GM10266 (cell line): ENCODE results near the gene SPHKAP.

Experiments used
- DNase-seq: peaks from one replicate; pipeline ENCODE4 v3.0.0; 2012; ENCODE audit errors: extremely low spot score
- CTCF ChIP-seq: IDR thresholded peaks from 2 replicates; pipeline ENCODE4 v1.5.1; 2012; ENCODE audit warnings: mild to moderate bottlenecking, low read depth; ENCODE audit not compliant: control insufficient read depth, insufficient read depth; ENCODE audit errors: missing control alignments

The SPHKAP gene

GRCh38 chr2:228059735-228060134, 121.8 kb downstream of the SPHKAP start:
- TF ChIP-seq CTCF, result no peak

GRCh38 chr2:228056293-228057097, 125.0 kb downstream of the SPHKAP start:
- no peak for DNase-seq
- TF ChIP-seq CTCF, result no peak

More at GRCh38 chr2:228059735-228060134, 121.8 kb downstream of the SPHKAP start:
- DNase-seq, result no peak

GRCh38 chr2:228048838-228049490, 132.5 kb downstream of the SPHKAP start:
- peak; percentile 8 for DNase-seq

GRCh38 chr2:228040995-228041394, 140.5 kb downstream of the SPHKAP start:
- no peak for TF ChIP-seq CTCF
- no peak for DNase-seq

More at GRCh38 chr2:228048838-228049490, 132.5 kb downstream of the SPHKAP start:
- TF ChIP-seq CTCF, result peak; percentile 44

- DNase-seq, result peak; percentile 24
- peak; percentile 56 for TF ChIP-seq CTCF
Observed at GRCh38 chr2:228039752-228040534, 141.5 kb downstream of the SPHKAP start.

- no peak for DNase-seq
- TF ChIP-seq CTCF, result no peak
Observed at GRCh38 chr2:228038967-228039366, 142.5 kb downstream of the SPHKAP start.

GRCh38 chr2:228037915-228038314, 143.6 kb downstream of the SPHKAP start:
- no peak for DNase-seq
- TF ChIP-seq CTCF, result no peak
